22Rv1 (cell line): ENCODE measurements around the gene VIL1.

Source experiments
- H3K27ac ChIP-seq: fragments of 450-650 bp; 2 replicates; pipeline ENCODE4 v1.5.1; 2017
- ZFX ChIP-seq: fragments of 450-650 bp; IDR thresholded peaks from 2 replicates; pipeline ENCODE4 v1.6.1; 2017; ENCODE audit warnings: antibody characterized with exemption, borderline replicate concordance
- TF ChIP-seq, protein P1 (sequence below): fragments of 450-650 bp; IDR thresholded peaks from 2 replicates; pipeline ENCODE4 v1.5.1; 2017; ENCODE audit warnings: mild to moderate bottlenecking

The VIL1 gene

DNA sequence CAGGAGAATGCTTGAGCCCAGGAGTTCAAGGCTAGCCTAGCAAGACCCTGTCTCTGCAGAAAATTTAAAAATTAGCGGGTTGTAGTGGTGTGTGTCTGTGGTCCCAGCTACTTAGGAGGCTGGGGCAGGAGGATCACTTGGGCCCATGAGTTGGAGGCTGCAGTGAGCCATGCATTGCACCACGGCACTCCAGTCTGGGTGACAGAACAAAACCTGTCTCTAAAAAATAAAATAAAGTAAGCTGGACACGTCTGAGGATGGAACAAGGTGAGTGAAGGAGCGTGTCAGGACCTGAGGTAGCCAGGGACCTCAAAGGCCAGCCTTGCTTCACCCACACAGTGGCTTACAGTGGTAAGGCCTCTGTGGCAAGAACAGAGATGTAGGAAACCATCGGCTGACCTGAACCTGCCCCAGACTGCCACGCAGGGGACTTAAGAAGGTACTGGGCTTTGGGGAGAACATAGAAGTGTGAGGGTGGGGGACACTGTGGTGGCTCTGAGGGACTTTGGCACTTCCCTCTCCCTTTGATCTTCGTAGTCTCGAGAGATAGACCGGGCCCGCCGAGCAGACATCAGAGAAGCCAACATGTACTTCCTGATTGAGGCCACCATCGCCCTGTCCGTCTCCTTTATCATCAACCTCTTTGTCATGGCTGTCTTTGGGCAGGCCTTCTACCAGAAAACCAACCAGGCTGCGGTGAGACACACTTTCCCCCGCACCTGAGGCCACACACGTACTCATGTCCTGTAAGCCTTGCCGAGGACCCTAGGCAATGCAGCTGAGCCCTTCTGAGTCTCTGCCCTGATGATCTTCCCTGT is 29.4 kb upstream of the VIL1 start:
- H3K27ac ChIP-seq: no peak overlapping the region
- no peak for TF ChIP-seq ZFX
- TF ChIP-seq, protein P1, sequence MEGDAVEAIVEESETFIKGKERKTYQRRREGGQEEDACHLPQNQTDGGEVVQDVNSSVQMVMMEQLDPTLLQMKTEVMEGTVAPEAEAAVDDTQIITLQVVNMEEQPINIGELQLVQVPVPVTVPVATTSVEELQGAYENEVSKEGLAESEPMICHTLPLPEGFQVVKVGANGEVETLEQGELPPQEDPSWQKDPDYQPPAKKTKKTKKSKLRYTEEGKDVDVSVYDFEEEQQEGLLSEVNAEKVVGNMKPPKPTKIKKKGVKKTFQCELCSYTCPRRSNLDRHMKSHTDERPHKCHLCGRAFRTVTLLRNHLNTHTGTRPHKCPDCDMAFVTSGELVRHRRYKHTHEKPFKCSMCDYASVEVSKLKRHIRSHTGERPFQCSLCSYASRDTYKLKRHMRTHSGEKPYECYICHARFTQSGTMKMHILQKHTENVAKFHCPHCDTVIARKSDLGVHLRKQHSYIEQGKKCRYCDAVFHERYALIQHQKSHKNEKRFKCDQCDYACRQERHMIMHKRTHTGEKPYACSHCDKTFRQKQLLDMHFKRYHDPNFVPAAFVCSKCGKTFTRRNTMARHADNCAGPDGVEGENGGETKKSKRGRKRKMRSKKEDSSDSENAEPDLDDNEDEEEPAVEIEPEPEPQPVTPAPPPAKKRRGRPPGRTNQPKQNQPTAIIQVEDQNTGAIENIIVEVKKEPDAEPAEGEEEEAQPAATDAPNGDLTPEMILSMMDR: no peak

DNA sequence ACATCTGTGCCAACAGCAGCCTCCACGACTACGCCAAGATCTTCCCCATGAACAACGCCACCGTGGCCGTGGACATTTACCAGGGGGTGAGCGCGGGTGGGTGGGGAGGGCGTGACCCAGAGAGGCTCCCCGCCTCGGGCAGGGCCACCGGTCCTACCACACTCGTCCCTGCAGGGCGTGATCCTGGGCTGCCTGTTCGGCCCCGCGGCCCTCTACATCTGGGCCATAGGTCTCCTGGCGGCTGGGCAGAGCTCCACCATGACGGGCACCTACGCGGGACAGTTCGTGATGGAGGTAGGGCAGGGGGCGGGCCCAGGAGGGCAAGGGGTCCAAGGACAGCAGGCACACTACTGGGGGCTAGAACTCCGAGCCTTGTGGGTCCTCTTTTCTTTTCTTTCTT is 27.7 kb upstream of the VIL1 start:
- TF ChIP-seq ZFX: no peak
- TF ChIP-seq, protein P1: no peak
- H3K27ac ChIP-seq: no peak overlapping the region

DNA sequence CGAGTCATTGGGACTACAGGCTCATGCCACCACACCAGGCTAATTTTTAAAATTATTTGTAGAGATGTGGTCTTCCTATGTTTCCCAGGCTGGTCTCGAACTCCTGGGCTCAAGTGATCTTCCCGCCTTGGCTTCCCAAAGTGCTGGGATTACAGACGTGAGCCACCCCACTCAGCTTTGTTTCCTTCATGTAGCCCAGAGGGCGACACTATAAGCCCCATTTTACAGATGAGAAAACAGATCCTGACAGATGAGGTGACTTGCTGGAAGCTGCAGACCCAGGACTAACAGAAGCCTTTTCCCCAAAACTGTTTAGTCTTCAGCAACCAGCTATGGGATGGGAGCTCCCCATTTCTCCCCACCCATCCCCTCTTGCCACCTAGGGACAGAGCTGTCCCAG is 26.5 kb upstream of the VIL1 start:
- H3K27ac ChIP-seq: no peak overlapping the region
- TF ChIP-seq, protein P1: no peak
- TF ChIP-seq ZFX: no peak

DNA sequence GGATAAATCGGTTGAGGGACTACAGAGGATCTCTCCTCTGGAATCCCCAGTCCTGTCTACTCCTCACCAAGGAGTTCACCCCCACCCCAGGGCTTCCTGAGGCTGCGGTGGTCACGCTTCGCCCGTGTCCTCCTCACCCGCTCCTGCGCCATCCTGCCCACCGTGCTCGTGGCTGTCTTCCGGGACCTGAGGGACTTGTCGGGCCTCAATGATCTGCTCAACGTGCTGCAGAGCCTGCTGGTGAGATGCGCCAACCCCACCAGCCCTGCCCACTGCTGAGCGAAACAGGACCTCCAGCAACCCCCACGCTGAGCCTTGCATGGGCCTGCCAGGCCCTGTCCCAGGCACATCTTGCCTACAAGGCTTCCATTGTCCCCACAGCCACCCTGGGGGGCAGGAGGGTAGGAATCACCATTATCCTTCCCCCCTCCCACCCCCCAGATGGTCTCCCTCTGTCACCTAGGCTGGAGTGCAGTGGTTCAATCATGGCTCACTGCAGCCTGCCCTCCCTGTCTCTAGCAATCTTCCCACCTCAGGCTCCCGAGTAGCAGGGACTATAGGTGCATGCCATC is 25.9 kb upstream of the VIL1 start:
- no peak overlapping the region for H3K27ac ChIP-seq
- TF ChIP-seq, protein P1: no peak
- TF ChIP-seq ZFX: no peak

DNA sequence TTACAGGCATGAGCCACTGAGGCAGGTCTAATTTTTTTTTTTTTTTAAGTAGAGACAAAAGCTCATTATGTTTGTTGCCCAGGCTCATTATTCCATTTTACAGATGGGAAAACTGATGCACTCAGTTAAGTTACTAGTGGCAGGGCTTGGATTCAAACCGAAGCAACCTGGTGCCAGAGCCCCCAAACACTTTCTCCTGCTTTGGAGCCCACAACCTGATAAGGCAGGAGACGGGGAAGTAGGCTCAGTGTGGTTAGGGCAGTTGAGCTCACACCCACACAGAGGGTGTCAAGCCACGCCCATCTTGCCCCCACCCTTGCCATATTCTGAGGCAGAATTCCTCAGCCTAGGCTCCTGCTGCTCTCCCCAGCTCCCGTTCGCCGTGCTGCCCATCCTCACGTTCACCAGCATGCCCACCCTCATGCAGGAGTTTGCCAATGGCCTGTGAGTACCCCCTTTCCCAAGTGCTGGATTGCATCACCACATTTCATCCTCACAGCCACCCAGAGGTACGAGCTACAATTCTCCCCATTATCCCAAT is 25.1 kb upstream of the VIL1 start:
- H3K27ac ChIP-seq: 0 out of 2 replicates have a peak overlapping the region, but pooled peaks have one; percentile 18

DNA sequence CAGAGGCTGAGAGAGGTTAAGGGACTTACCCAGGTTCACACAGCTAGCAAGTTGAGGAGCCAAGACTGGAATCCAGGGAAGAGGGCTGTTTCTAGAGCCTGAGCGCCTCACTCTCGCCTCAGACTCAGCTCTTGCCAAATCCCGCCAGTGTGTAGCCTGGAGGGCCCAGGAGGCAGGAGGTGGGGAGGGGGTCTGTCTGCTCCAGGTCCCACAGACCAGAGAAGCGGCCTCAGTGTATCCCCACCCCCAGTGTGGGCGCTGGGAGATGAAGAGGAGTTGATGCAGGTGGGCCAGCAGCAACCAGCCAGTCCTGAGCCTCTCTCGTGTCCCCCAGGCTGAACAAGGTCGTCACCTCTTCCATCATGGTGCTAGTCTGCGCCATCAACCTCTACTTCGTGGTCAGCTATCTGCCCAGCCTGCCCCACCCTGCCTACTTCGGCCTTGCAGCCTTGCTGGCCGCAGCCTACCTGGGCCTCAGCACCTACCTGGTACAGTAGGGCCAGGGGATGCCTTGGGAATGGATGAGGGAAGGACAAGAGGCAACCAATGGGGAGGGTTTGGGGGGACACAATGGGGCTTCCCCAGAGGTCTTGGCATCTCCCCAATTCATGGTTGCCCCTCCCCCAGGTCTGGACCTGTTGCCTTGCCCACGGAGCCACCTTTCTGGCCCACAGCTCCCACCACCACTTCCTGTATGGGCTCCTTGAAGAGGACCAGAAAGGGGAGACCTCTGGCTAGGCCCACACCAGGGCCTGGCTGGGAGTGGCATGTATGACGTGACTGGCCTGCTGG is 24.4 kb upstream of the VIL1 start:
- peak overlapping the region; percentile 100; the same call in 1 of the 2 replicates for H3K27ac ChIP-seq
- TF ChIP-seq ZFX: no peak
- TF ChIP-seq, protein P1: no peak

More for the DNA sequence above, 25.1 kb upstream of the VIL1 start:
- no peak for TF ChIP-seq ZFX
- TF ChIP-seq, protein P1: no peak
